H9 (cell line): ENCODE results near the gene ZNF865. TPM values are rescaled to one million over a fixed set of nuclear protein-coding genes. Genes with fewer than 3 reads are reported as not detected.

Source experiments
- DNase-seq: peaks from one replicate; pipeline ENCODE4 v3.0.0-alpha.2; 2017
- H2AFZ ChIP-seq: one replicate; pipeline ENCODE4 v1.6.1; 2013; ENCODE audit warnings: mild to moderate bottlenecking, low read length, control low read depth, moderate library complexity
- H2AK5ac ChIP-seq: 2 replicates; pipeline ENCODE4 v1.6.1; 2013; ENCODE audit warnings: low read length, control low read depth, mixed read lengths; ENCODE audit not compliant: insufficient read length
- H2BK120ac ChIP-seq: one replicate; pipeline ENCODE4 v1.6.1; 2013; ENCODE audit warnings: low read depth, mild to moderate bottlenecking, low read length, control low read depth, inconsistent platforms; ENCODE audit not compliant: poor library complexity, severe bottlenecking
- H2BK12ac ChIP-seq: 2 replicates; pipeline ENCODE4 v1.6.1; 2013; ENCODE audit warnings: low read length, control low read depth, mixed read lengths, low read depth; ENCODE audit not compliant: insufficient read length
- H2BK15ac ChIP-seq: 2 replicates; pipeline ENCODE4 v1.6.1; 2013; ENCODE audit warnings: low read depth, low read length, control low read depth
- H2BK20ac ChIP-seq: one replicate; pipeline ENCODE4 v1.6.1; 2013; ENCODE audit warnings: low read depth, mild to moderate bottlenecking, low read length, control low read depth, inconsistent platforms; ENCODE audit not compliant: poor library complexity, severe bottlenecking
- H2BK5ac ChIP-seq: 2 replicates; pipeline ENCODE4 v1.6.1; 2013; ENCODE audit warnings: low read length, control low read depth, mixed read lengths; ENCODE audit not compliant: insufficient read length
- H3K14ac ChIP-seq: 2 replicates; pipeline ENCODE4 v1.6.1; 2013; ENCODE audit warnings: low read length, control low read depth; ENCODE audit not compliant: insufficient read depth
- H3K18ac ChIP-seq: 2 replicates; pipeline ENCODE4 v1.6.1; 2013; ENCODE audit warnings: low read depth, mild to moderate bottlenecking, mixed read lengths, low read length, control low read depth; ENCODE audit not compliant: insufficient read length
- H3K23ac ChIP-seq: 2 replicates; pipeline ENCODE4 v1.6.1; 2013; ENCODE audit warnings: low read length, control low read depth, mixed read lengths, low read depth; ENCODE audit not compliant: insufficient read length
- H3K23me2 ChIP-seq: 2 replicates; pipeline ENCODE4 v1.6.1; 2013; ENCODE audit warnings: low read depth, mild to moderate bottlenecking, mixed read lengths, low read length, control low read depth; ENCODE audit not compliant: insufficient read length, poor library complexity, severe bottlenecking
- H3K27ac ChIP-seq: 2 replicates; pipeline ENCODE4 v1.5.1; 2013; ENCODE audit warnings: low read length, control low read depth, mixed read lengths, low read depth; ENCODE audit not compliant: insufficient read length
- H3K27me3 ChIP-seq: 2 replicates; pipeline ENCODE4 v1.6.1; 2013; ENCODE audit warnings: low read length, control low read depth, inconsistent platforms; ENCODE audit not compliant: insufficient read depth
- H3K4ac ChIP-seq: 2 replicates; pipeline ENCODE4 v1.6.1; 2013; ENCODE audit warnings: low read depth, mild to moderate bottlenecking, control low read depth, inconsistent platforms, low read length, moderate library complexity
- H3K4me1 ChIP-seq: 2 replicates; pipeline ENCODE4 v1.6.1; 2013; ENCODE audit warnings: low read length, control low read depth, inconsistent platforms; ENCODE audit not compliant: insufficient read depth
- H3K4me2 ChIP-seq: 2 replicates; pipeline ENCODE4 v1.6.1; 2013; ENCODE audit warnings: low read length, control low read depth, mixed read lengths; ENCODE audit not compliant: insufficient read length, insufficient read depth
- H3K56ac ChIP-seq: 2 replicates; pipeline ENCODE4 v1.6.1; 2013; ENCODE audit warnings: low read depth, mild to moderate bottlenecking, mixed read lengths, low read length, control low read depth; ENCODE audit not compliant: insufficient read length
- H3K79me1 ChIP-seq: 2 replicates; pipeline ENCODE4 v1.6.1; 2013; ENCODE audit warnings: low read depth, mild to moderate bottlenecking, moderate library complexity, low read length, control low read depth, inconsistent platforms; ENCODE audit not compliant: insufficient read depth, poor library complexity, severe bottlenecking
- H3K79me2 ChIP-seq: 2 replicates; pipeline ENCODE4 v1.6.1; 2013; ENCODE audit warnings: low read length, control low read depth, inconsistent platforms; ENCODE audit not compliant: insufficient read depth
- H3K9ac ChIP-seq: 2 replicates; pipeline ENCODE4 v1.6.1; 2013; ENCODE audit warnings: low read length, control low read depth, mixed read lengths; ENCODE audit not compliant: insufficient read length; ENCODE audit errors: extremely low read depth
- H3K9me3 ChIP-seq: one replicate; pipeline ENCODE4 v1.6.1; 2013; ENCODE audit warnings: low read depth, low read length, inconsistent platforms; ENCODE audit not compliant: control insufficient read depth
- H3T11ph ChIP-seq: one replicate; pipeline ENCODE4 v1.6.1; 2013; ENCODE audit warnings: mild to moderate bottlenecking, low read length, control low read depth, inconsistent platforms
- H4K20me1 ChIP-seq: one replicate; pipeline ENCODE4 v1.6.1; 2013; ENCODE audit not compliant: control insufficient read depth, insufficient read length, insufficient read depth
- H4K5ac ChIP-seq: 2 replicates; pipeline ENCODE4 v1.6.1; 2013; ENCODE audit warnings: low read depth, mild to moderate bottlenecking, mixed read lengths, low read length, control low read depth; ENCODE audit not compliant: insufficient read length
- H4K8ac ChIP-seq: replicated peaks from 2 replicates; pipeline ENCODE4 v1.6.1; 2013; ENCODE audit warnings: low read length, control low read depth, mixed read lengths, low read depth; ENCODE audit not compliant: insufficient read length
- H4K91ac ChIP-seq: 2 replicates; pipeline ENCODE4 v1.6.1; 2013; ENCODE audit warnings: low read depth, mild to moderate bottlenecking, moderate library complexity, mixed read lengths, low read length, control low read depth; ENCODE audit not compliant: insufficient read length
- H3K27ac Mint-ChIP-seq, 3 experiments: 2 replicates in 2 of 3; 3 replicates in 1 of 3; pipeline ENCODE4 v1.8.0; 2020 to 2021; ENCODE audit warnings: mixed read lengths in 3 of 3, mild to moderate bottlenecking in 1 of 3, moderate library complexity in 1 of 3
- H3K27me3 Mint-ChIP-seq: 2 replicates; pipeline ENCODE4 v1.8.0; 2021; ENCODE audit warnings: low read depth, mild to moderate bottlenecking, moderate library complexity, mixed read lengths
- H3K36me3 Mint-ChIP-seq, 3 experiments: 2 replicates in 2 of 3; 3 replicates in 1 of 3; pipeline ENCODE4 v1.8.0; 2020 to 2021; ENCODE audit warnings: low read depth in 3 of 3, mixed read lengths in 3 of 3; ENCODE audit not compliant: insufficient read depth in 1 of 3
- H3K4me1 Mint-ChIP-seq, 2 experiments: 2 replicates each; pipeline ENCODE4 v1.8.0; 2020; ENCODE audit warnings: mixed read lengths in 2 of 2
- H3K4me3 Mint-ChIP-seq, 2 experiments: 2 replicates in 1 of 2; 3 replicates in 1 of 2; pipeline ENCODE4 v1.8.0; 2020 to 2021; ENCODE audit warnings: mild to moderate bottlenecking in 2 of 2, mixed read lengths in 2 of 2, moderate library complexity in 1 of 2
- H3K9me3 Mint-ChIP-seq, 2 experiments: 2 replicates in 1 of 2; 3 replicates in 1 of 2; pipeline ENCODE4 v1.8.0; 2020; ENCODE audit warnings: mild to moderate bottlenecking in 2 of 2, mixed read lengths in 2 of 2, moderate library complexity in 1 of 2
- CTCF ChIP-seq: fragments of 200-600 bp; sonication (generic); conservative IDR thresholded peaks from 3 replicates; pipeline ENCODE4 v1.8.0; 2021; ENCODE audit warnings: antibody characterized with exemption, mild to moderate bottlenecking
- WGBS: extraction: QIAGEN DNeasy Blood & Tissue Kit; methylation state at CpG from one replicate; pipeline ENCODE4 v1.1.7; 2013; ENCODE audit warnings: missing lambda C conversion rate, low lambda C conversion rate, mixed read lengths; ENCODE audit not compliant: insufficient read length; ENCODE audit errors: extremely low coverage; 5-methylcytosine and 5-hydroxymethylcytosine counted together
- total RNA-seq: library from RNA; stranded (reverse); gene quantifications from 2 replicates; pipeline ENCODE4 v1.2.1, GENCODE V29; 2021

The ZNF865 gene
- total RNA-seq, 1 experiment from 2014 or later = 14.3 TPM

- H3K27me3 Mint-ChIP-seq = peaks cover 9% of the 10 kb centered on the region
- H3K9ac ChIP-seq = no peak overlapping the region
- H3K27ac Mint-ChIP-seq = no peak overlapping the region; a peak in 1 of 7 replicates
- H3K18ac ChIP-seq = no peak overlapping the region
- H3K4me1 ChIP-seq = no peaks in the 10 kb centered on the region; the same call in 1 of the 2 replicates
- no peak overlapping the region for H2BK5ac ChIP-seq
- H3K27ac ChIP-seq = no peak overlapping the region
- no peaks in the 10 kb centered on the region for H3K79me1 ChIP-seq
- H4K20me1 ChIP-seq = peaks cover 2% of the 10 kb centered on the region
- no peak overlapping the region for H3K4me2 ChIP-seq
- H3K9me3 ChIP-seq = no peaks in the 10 kb centered on the region
- peaks cover 0 to 6% (median 3%) of the 10 kb centered on the region in 3 experiments; a peak in 2 of 7 replicates for H3K36me3 Mint-ChIP-seq
- H3K14ac ChIP-seq = no peak overlapping the region
- no peak overlapping the region for H3K23ac ChIP-seq
- no peaks in the 10 kb centered on the region for H3K79me2 ChIP-seq
- H3T11ph ChIP-seq = no peak overlapping the region
- H3K9me3 Mint-ChIP-seq = no peaks in the 10 kb centered on the region; a peak in 1 of 5 replicates
- H2BK12ac ChIP-seq = no peak overlapping the region
- H2BK15ac ChIP-seq = no peak overlapping the region
- H3K4ac ChIP-seq = no peak overlapping the region
- WGBS = no CpG with 5 or more reads among the region's 8 CpGs
- peaks cover 7% of the 10 kb centered on the region for H3K23me2 ChIP-seq
- no peak for DNase-seq
- no peak overlapping the region for H4K91ac ChIP-seq
- H3K27me3 ChIP-seq = no peaks in the 10 kb centered on the region
- no peak overlapping the region for H3K56ac ChIP-seq
- H4K8ac ChIP-seq = no peak overlapping the region
- H3K4me3 Mint-ChIP-seq = no peak overlapping the region
- peaks cover 26 to 44% of the 10 kb centered on the region in 2 experiments for H3K4me1 Mint-ChIP-seq
- no peak overlapping the region for H2BK120ac ChIP-seq
- H2BK20ac ChIP-seq = no peak overlapping the region
- H2AFZ ChIP-seq = no peak overlapping the region
- H2AK5ac ChIP-seq = no peak overlapping the region
- no peak for TF ChIP-seq CTCF
- H4K5ac ChIP-seq = no peak overlapping the region
These were observed 16.7 kb upstream of the ZNF865 start for GRCh38 chr19:55588738-55589137.
